Activated CD8-positive, alpha-beta T cell treated with anti-CD3 and anti-CD28 coated beads, Interleukin-2, amount 10 ng/mL, durations not matched to agents 7 days and 5 days (primary cell): ENCODE data around the gene PEX11G. TPM values are rescaled to one million over a fixed set of nuclear protein-coding genes. Genes with fewer than 3 reads are reported as not detected.

ENCODE experiments used
- ATAC-seq: fragments of 150-1000 bp; cut with Tn5 transposase; one replicate; pipeline ENCODE4 v1.10.0; 2021; ENCODE audit warnings: moderate library complexity
- CTCF ChIA-PET: fragments of 350-600 bp; sonication (Branson Sonifier 250); formaldehyde crosslinking; loops from one replicate; lab custom pipeline; 2021; ENCODE audit warnings: antibody characterized with exemption; lab: Charles Lee
- POLR2A ChIA-PET: fragments of 350-600 bp; sonication (Branson Sonifier 250); formaldehyde crosslinking; loops from one replicate; lab custom pipeline; 2021; ENCODE audit warnings: antibody characterized with exemption; lab: Charles Lee
- DNase-seq: peaks from one replicate; pipeline ENCODE4 v3.0.0-alpha.2; 2020
- H3K27ac Mint-ChIP-seq: one replicate; pipeline ENCODE4 v1.8.0; 2021; ENCODE audit warnings: mild to moderate bottlenecking, mixed read lengths
- H3K27me3 Mint-ChIP-seq: one replicate; pipeline ENCODE4 v1.8.0; 2021; ENCODE audit warnings: low read depth, mixed read lengths
- H3K36me3 Mint-ChIP-seq: one replicate; pipeline ENCODE4 v1.8.0; 2021; ENCODE audit warnings: low read depth, mixed read lengths
- H3K4me1 Mint-ChIP-seq: one replicate; pipeline ENCODE4 v1.8.0; 2021; ENCODE audit warnings: low read depth, mixed read lengths
- H3K4me3 Mint-ChIP-seq: one replicate; pipeline ENCODE4 v1.8.0; 2021; ENCODE audit warnings: mild to moderate bottlenecking, mixed read lengths
- H3K9me3 Mint-ChIP-seq: one replicate; pipeline ENCODE4 v1.8.0; 2022; ENCODE audit warnings: mixed read lengths; ENCODE audit not compliant: insufficient read depth
- total RNA-seq, 2 experiments: library from RNA; stranded (reverse); gene quantifications; one replicate each; pipeline ENCODE4 v1.2.3, GENCODE V29; 2021

The PEX11G gene
- total RNA-seq, 2 experiments from 2014 or later, result 0.99 to 1.5 TPM

- Mint-ChIP-seq H3K9me3 (no peaks in the 10 kb centered on the region), H3K36me3 (no peaks in the 10 kb centered on the region), H3K4me1 (peaks cover 7% of the 10 kb centered on the region), H3K27me3 (no peaks in the 10 kb centered on the region), H3K4me3 (no peak overlapping the region), H3K27ac (no peak overlapping the region)
- no peak for DNase-seq
- no peak for ATAC-seq
- POLR2A ChIA-PET, result no interaction called here
- CTCF ChIA-PET, result no interaction called here
Observed at GRCh38 chr19:7483720-7484201, 5.1 kb downstream of the PEX11G start.

- Mint-ChIP-seq H3K27me3 (no peaks in the 10 kb centered on the region), H3K27ac (no peak overlapping the region), H3K36me3 (no peaks in the 10 kb centered on the region), H3K4me1 (peaks cover 7% of the 10 kb centered on the region), H3K9me3 (no peaks in the 10 kb centered on the region), H3K4me3 (no peak overlapping the region)
- POLR2A ChIA-PET, result no interaction called here
- DNase-seq, result no peak
- CTCF ChIA-PET, result no interaction called here
- no peak for ATAC-seq
Observed at GRCh38 chr19:7482584-7483439, 6.0 kb downstream of the PEX11G start.

DNA sequence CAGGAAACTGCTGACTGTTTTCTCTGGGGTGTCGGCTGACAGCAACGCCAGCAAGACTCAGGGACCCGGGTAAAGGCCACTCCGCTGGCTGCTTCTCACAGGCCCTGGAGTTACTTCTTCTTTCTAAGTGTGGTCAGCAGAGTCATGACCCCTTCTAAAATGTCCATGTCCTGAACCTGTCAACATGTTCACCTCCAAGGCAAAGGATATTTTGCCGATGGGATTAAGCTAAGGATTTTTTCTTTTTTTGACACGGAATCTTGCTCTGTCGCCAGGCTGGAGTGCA is 7.9 kb downstream of the PEX11G start:
- no peak overlapping the region for H3K4me3 Mint-ChIP-seq
- peaks cover 5% of the 10 kb centered on the region for H3K4me1 Mint-ChIP-seq
- DNase-seq (no peak), ATAC-seq (no peak)
- H3K9me3 Mint-ChIP-seq, result no peaks in the 10 kb centered on the region
- no peaks in the 10 kb centered on the region for H3K27me3 Mint-ChIP-seq
- H3K27ac Mint-ChIP-seq, result no peak overlapping the region
- H3K36me3 Mint-ChIP-seq, result no peaks in the 10 kb centered on the region
- ChIA-PET POLR2A (no interaction called here), CTCF (interaction anchor here (1.4 kb wide), 1 partner anchor 10 kb away, joined by 3 read pairs; no protein-coding TSS in a partner anchor)

GRCh38 chr19:7480222-7480969 is 8.4 kb downstream of the PEX11G start:
- H3K9me3 Mint-ChIP-seq, result no peaks in the 10 kb centered on the region
- no peak overlapping the region for H3K27ac Mint-ChIP-seq
- CTCF ChIA-PET, result interaction anchor here (1.4 kb wide), 1 partner anchor 10 kb away, joined by 3 read pairs; no protein-coding TSS in a partner anchor
- ATAC-seq (no peak), DNase-seq (no peak)
- POLR2A ChIA-PET, result no interaction called here
- H3K4me3 Mint-ChIP-seq, result no peak overlapping the region
- no peaks in the 10 kb centered on the region for H3K27me3 Mint-ChIP-seq
- no peaks in the 10 kb centered on the region for H3K36me3 Mint-ChIP-seq
- H3K4me1 Mint-ChIP-seq, result peaks cover 5% of the 10 kb centered on the region

DNA sequence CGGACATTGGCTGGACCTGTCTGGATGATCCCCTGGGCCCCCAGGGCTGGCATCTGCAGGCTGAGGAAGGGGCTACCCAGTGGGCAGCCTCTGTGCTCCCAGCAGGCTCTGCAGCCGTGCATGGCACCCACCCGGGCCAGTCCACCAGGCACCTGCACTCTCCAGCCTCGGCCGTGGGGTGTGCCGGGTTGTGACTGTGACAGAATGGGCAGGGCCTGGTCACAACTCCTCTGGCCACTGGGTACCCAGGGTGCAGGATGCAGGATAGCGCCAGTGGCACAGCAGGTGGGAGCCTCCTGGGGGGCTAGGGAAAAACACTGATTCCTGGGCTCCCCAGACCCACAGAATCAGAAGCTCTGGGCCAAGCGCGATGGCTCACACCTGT is 10.0 kb downstream of the PEX11G start:
- no peaks in the 10 kb centered on the region for H3K9me3 Mint-ChIP-seq
- no peaks in the 10 kb centered on the region for H3K36me3 Mint-ChIP-seq
- no peak overlapping the region for H3K4me3 Mint-ChIP-seq
- CTCF ChIA-PET, result no interaction called here
- POLR2A ChIA-PET, result no interaction called here
- H3K27me3 Mint-ChIP-seq, result no peaks in the 10 kb centered on the region
- DNase-seq (no peak), ATAC-seq (no peak)
- no peak overlapping the region for H3K27ac Mint-ChIP-seq
- H3K4me1 Mint-ChIP-seq, result peaks cover 5% of the 10 kb centered on the region

DNA sequence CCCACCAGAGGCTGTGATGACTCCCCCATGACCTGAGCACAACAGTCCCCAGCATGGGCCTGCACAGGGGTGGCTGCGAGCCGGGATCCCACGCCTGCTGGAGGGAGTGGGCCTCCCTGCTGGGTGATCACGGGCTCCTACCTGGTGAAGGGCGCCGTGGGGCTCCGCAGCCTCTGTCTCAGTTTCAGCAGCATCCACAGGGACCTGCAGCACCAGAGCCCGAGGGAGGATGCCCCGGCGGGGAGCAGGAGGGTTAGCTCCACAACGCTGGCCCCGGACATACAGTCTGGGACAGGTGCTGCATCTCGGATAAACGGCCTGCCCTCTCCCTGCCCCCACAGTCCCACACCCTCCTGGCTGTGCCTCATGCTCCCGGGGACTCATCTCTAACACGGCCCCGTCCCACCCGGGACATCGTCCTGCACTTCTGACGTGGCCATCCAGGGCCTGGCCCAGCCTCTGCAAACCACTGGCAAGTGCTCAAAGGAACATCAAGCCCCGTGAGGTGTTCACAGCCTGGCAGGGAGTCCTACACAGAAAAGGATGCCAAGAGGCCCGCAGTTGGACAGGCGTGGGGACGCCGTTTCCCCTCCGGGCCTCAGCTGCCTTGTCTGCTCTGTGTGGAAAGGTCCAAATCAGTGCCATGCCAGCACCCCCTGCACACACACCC is 10.5 kb downstream of the PEX11G start:
- no peak overlapping the region for H3K27ac Mint-ChIP-seq
- CTCF ChIA-PET, result no interaction called here
- H3K36me3 Mint-ChIP-seq, result no peaks in the 10 kb centered on the region
- no peaks in the 10 kb centered on the region for H3K27me3 Mint-ChIP-seq
- no peak overlapping the region for H3K4me3 Mint-ChIP-seq
- ATAC-seq, result no peak
- H3K9me3 Mint-ChIP-seq, result no peaks in the 10 kb centered on the region
- no peak for DNase-seq
- peaks cover 4% of the 10 kb centered on the region for H3K4me1 Mint-ChIP-seq
- POLR2A ChIA-PET, result interaction anchor here (0.7 kb wide), 1 partner anchor 565 kb away, joined by 3 read pairs; no protein-coding TSS in a partner anchor

- ChIA-PET CTCF (no interaction called here), POLR2A (interaction anchor here (0.7 kb wide), 1 partner anchor 566 kb away, joined by 3 read pairs; no protein-coding TSS in a partner anchor)
- no peaks in the 10 kb centered on the region for H3K27me3 Mint-ChIP-seq
- no peak for DNase-seq
- no peaks in the 10 kb centered on the region for H3K4me1 Mint-ChIP-seq
- no peaks in the 10 kb centered on the region for H3K9me3 Mint-ChIP-seq
- H3K4me3 Mint-ChIP-seq, result no peak overlapping the region
- ATAC-seq, result no peak
- H3K36me3 Mint-ChIP-seq, result peaks cover 2% of the 10 kb centered on the region
- no peak overlapping the region for H3K27ac Mint-ChIP-seq
Observed at GRCh38 chr19:7477758-7478157, 11.1 kb downstream of the PEX11G start.

GRCh38 chr19:7476777-7477494 is 11.9 kb downstream of the PEX11G start:
- POLR2A ChIA-PET, result no interaction called here
- Mint-ChIP-seq H3K4me1 (no peaks in the 10 kb centered on the region), H3K36me3 (peaks cover 2% of the 10 kb centered on the region), H3K27ac (no peak overlapping the region), H3K9me3 (no peaks in the 10 kb centered on the region), H3K27me3 (no peaks in the 10 kb centered on the region), H3K4me3 (no peak overlapping the region)
- CTCF ChIA-PET, result no interaction called here
- DNase-seq (no peak), ATAC-seq (no peak)

GRCh38 chr19:7476241-7476640 is 12.6 kb downstream of the PEX11G start:
- DNase-seq (no peak), ATAC-seq (no peak)
- Mint-ChIP-seq H3K27me3 (no peaks in the 10 kb centered on the region), H3K36me3 (peaks cover 2% of the 10 kb centered on the region), H3K4me3 (no peak overlapping the region), H3K4me1 (no peaks in the 10 kb centered on the region), H3K27ac (no peak overlapping the region), H3K9me3 (no peaks in the 10 kb centered on the region)
- ChIA-PET POLR2A (no interaction called here), CTCF (no interaction called here)

GRCh38 chr19:7475665-7476064 is 13.2 kb downstream of the PEX11G start:
- peaks cover 3% of the 10 kb centered on the region for H3K36me3 Mint-ChIP-seq
- no peak overlapping the region for H3K27ac Mint-ChIP-seq
- no peaks in the 10 kb centered on the region for H3K4me1 Mint-ChIP-seq
- no peak for ATAC-seq
- no peak overlapping the region for H3K4me3 Mint-ChIP-seq
- no peaks in the 10 kb centered on the region for H3K27me3 Mint-ChIP-seq
- no peaks in the 10 kb centered on the region for H3K9me3 Mint-ChIP-seq
- CTCF ChIA-PET, result no interaction called here
- POLR2A ChIA-PET, result no interaction called here
- no peak for DNase-seq

GRCh38 chr19:7471696-7472615 is 16.9 kb downstream of the PEX11G start:
- Mint-ChIP-seq H3K27me3 (no peaks in the 10 kb centered on the region), H3K9me3 (no peaks in the 10 kb centered on the region), H3K36me3 (peaks cover 8% of the 10 kb centered on the region), H3K4me1 (no peaks in the 10 kb centered on the region), H3K4me3 (no peak overlapping the region), H3K27ac (no peak overlapping the region)
- DNase-seq (no peak), ATAC-seq (no peak)
- ChIA-PET CTCF (no interaction called here), POLR2A (no interaction called here)
